Ishikawa (cell line): ENCODE results near the gene COG3.

ENCODE experiments used
- CEBPB ChIP-seq: IDR thresholded peaks from 2 replicates; pipeline ENCODE4 v1.6.1; 2012
- CREB1 ChIP-seq: IDR thresholded peaks from 2 replicates; pipeline ENCODE4 v1.6.1; 2012; ENCODE audit warnings: low read depth
- EP300 ChIP-seq: IDR thresholded peaks from 2 replicates; pipeline ENCODE4 v1.6.1; 2012; ENCODE audit warnings: borderline replicate concordance
- FOXM1 ChIP-seq: IDR thresholded peaks from 2 replicates; pipeline ENCODE4 v1.6.1; 2012; ENCODE audit warnings: low read depth, borderline replicate concordance
- NFIC ChIP-seq: IDR thresholded peaks from 2 replicates; pipeline ENCODE4 v1.6.1; 2012
- RAD21 ChIP-seq: IDR thresholded peaks from 2 replicates; pipeline ENCODE4 v1.6.1; 2012; ENCODE audit warnings: low read depth
- TAF1 ChIP-seq: IDR thresholded peaks from 2 replicates; pipeline ENCODE4 v1.6.1; 2012; ENCODE audit warnings: low read depth, mild to moderate bottlenecking
- TCF12 ChIP-seq: IDR thresholded peaks from 2 replicates; pipeline ENCODE4 v1.6.1; 2012; ENCODE audit warnings: low read depth
- YY1 ChIP-seq: IDR thresholded peaks from 2 replicates; pipeline ENCODE4 v1.6.1; 2012; ENCODE audit warnings: low read depth
- ZBTB7A ChIP-seq: IDR thresholded peaks from 2 replicates; pipeline ENCODE4 v1.6.1; 2012; ENCODE audit warnings: low read depth
- TF ChIP-seq, protein P1 (sequence below): IDR thresholded peaks from 2 replicates; pipeline ENCODE4 v1.6.1; 2012
- TF ChIP-seq, protein P2 (sequence below): IDR thresholded peaks from 2 replicates; pipeline ENCODE4 v1.6.1; 2012; ENCODE audit warnings: low read depth, mild to moderate bottlenecking

- TF ChIP-seq TAF1 (no peak), EP300 (no peak), CEBPB (no peak), YY1 (no peak), NFIC (no peak), CREB1 (no peak), RAD21 (no peak), ZBTB7A (no peak), TCF12 (no peak), FOXM1 (no peak)
- TF ChIP-seq, protein P1, sequence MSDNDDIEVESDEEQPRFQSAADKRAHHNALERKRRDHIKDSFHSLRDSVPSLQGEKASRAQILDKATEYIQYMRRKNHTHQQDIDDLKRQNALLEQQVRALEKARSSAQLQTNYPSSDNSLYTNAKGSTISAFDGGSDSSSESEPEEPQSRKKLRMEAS = no peak
- TF ChIP-seq, protein P2, sequence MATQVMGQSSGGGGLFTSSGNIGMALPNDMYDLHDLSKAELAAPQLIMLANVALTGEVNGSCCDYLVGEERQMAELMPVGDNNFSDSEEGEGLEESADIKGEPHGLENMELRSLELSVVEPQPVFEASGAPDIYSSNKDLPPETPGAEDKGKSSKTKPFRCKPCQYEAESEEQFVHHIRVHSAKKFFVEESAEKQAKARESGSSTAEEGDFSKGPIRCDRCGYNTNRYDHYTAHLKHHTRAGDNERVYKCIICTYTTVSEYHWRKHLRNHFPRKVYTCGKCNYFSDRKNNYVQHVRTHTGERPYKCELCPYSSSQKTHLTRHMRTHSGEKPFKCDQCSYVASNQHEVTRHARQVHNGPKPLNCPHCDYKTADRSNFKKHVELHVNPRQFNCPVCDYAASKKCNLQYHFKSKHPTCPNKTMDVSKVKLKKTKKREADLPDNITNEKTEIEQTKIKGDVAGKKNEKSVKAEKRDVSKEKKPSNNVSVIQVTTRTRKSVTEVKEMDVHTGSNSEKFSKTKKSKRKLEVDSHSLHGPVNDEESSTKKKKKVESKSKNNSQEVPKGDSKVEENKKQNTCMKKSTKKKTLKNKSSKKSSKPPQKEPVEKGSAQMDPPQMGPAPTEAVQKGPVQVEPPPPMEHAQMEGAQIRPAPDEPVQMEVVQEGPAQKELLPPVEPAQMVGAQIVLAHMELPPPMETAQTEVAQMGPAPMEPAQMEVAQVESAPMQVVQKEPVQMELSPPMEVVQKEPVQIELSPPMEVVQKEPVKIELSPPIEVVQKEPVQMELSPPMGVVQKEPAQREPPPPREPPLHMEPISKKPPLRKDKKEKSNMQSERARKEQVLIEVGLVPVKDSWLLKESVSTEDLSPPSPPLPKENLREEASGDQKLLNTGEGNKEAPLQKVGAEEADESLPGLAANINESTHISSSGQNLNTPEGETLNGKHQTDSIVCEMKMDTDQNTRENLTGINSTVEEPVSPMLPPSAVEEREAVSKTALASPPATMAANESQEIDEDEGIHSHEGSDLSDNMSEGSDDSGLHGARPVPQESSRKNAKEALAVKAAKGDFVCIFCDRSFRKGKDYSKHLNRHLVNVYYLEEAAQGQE = no peak
These were observed 54.8 kb downstream of the COG3 start for GRCh38 chr13:45519493-45519892.
